Sigmoid colon (tissue), 7 donors: ENCODE results near the gene HILPDA. TPM values are rescaled to one million over a fixed set of nuclear protein-coding genes. Genes with fewer than 3 reads are reported as not detected.
A peak's percentile ranks its signal among the peaks of the same experiment; 100 is the strongest.

Experiments used
- DNase-seq: peaks from one replicate; pipeline ENCODE4 v3.0.0-alpha.2; 2019
- H3K27ac ChIP-seq, 4 donors: fragments of 200-600 bp; sonication (generic); one replicate each; pipeline ENCODE4 v1.5.1; 2016 to 2019; ENCODE audit warnings: mild to moderate bottlenecking in 1 of 4
- H3K27me3 ChIP-seq, 3 donors: fragments of 200-600 bp; sonication (generic); one replicate each; pipeline ENCODE4 v1.5.1; 2019; ENCODE audit warnings: mild to moderate bottlenecking in 1 of 3
- H3K36me3 ChIP-seq, 4 donors: fragments of 200-600 bp; sonication (generic); one replicate each; pipeline ENCODE4 v1.5.1; 2016 to 2019
- H3K4me1 ChIP-seq, 4 donors: fragments of 200-600 bp; sonication (generic); one replicate each; pipeline ENCODE4 v1.5.1; 2017 to 2019
- H3K4me3 ChIP-seq, 4 donors: fragments of 200-600 bp; sonication (generic); one replicate each; pipeline ENCODE4 v1.5.1; 2017 to 2019; ENCODE audit warnings: mild to moderate bottlenecking in 2 of 4, moderate library complexity in 1 of 4
- H3K9me3 ChIP-seq, 4 donors: fragments of 200-600 bp in 3 of 4; sonication (generic) in 3 of 4; one replicate each; pipeline versions ENCODE4 v1.5.1 to v1.6.1; 2013 to 2019
- CTCF ChIP-seq, 4 experiments: fragments of 450-650 bp in 3 of 4; fragments of 200-600 bp in 1 of 4; IDR thresholded peaks; one replicate each; pipeline ENCODE4 v1.5.1; 2016 to 2019; ENCODE audit warnings: antibody characterized with exemption in 4 of 4, mild to moderate bottlenecking in 3 of 4, moderate library complexity in 2 of 4
- EP300 ChIP-seq, 4 donors: sonication (generic); formaldehyde crosslinking; IDR thresholded peaks; one replicate each; pipeline ENCODE4 v1.6.1; 2017; ENCODE audit warnings: antibody characterized with exemption in 4 of 4
- POLR2A ChIP-seq, 2 donors: fragments of 450-650 bp; IDR thresholded peaks; one replicate each; pipeline ENCODE4 v1.6.1; 2016; ENCODE audit warnings: antibody characterized with exemption in 2 of 2, mild to moderate bottlenecking in 2 of 2, moderate library complexity in 2 of 2
- POLR2AphosphoS5 ChIP-seq, 4 donors: sonication (generic); formaldehyde crosslinking; IDR thresholded peaks; one replicate each; pipeline ENCODE4 v1.6.1; 2017; ENCODE audit warnings: antibody characterized with exemption in 4 of 4
- WGBS, 2 donors: extraction: QIAGEN DNeasy Blood & Tissue Kit; methylation state at CpG; one replicate each; pipeline ENCODE4 v1.1.7; 2013; 5-methylcytosine and 5-hydroxymethylcytosine counted together
- intact Hi-C: fragments of 100-400 bp; cut with DNase I; formaldehyde crosslinking; loops from one replicate; pipeline ENCODE4 v1.15.1; 2023
- polyA plus RNA-seq, 3 donors: library from polyadenylated mRNA; stranded (reverse); fragments of 200-250 nt; gene quantifications; one replicate each; pipeline ENCODE4 v1.2.3, GENCODE V29; 2013
- total RNA-seq, 4 donors: library from RNA; depleted of rRNA; stranded (reverse); fragments of >200 nt; gene quantifications; one replicate each; pipeline ENCODE4 v1.1.0, GENCODE V29; 2016
- donor health status: healthy with polysubstance abuse.
- donor health status: Bipolar disorder and iron deficiency.
- donor health status: healthy.

The HILPDA gene, protein sequence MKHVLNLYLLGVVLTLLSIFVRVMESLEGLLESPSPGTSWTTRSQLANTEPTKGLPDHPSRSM
- total RNA-seq, result 10 to 100 TPM; 10.2 to 12.8 (median 11.3) TPM
- 10 to 100 TPM in 1 of 3 donors, 1 to 10 TPM in 2; 3.6 to 12.7 (median 3.7) TPM for polyA plus RNA-seq

- DNase-seq, result peak; percentile 97
- peak within 1 kb of the TSS; percentile 87 to 94 (median 91) for H3K27ac ChIP-seq
- H3K4me1 ChIP-seq, result peaks cover 0 to 45% (median 39%) of the 10 kb centered on the region in 4 donors
- H3K27me3 ChIP-seq, result no peaks in the 10 kb centered on the region
- peak within 1 kb of the TSS; percentile 64 to 92 (median 83) for H3K4me3 ChIP-seq
- intact Hi-C loops, result loop anchor here (2.0 kb wide), 1 partner anchor 49 kb away; no protein-coding TSS in a partner anchor
- 0% methylated on average over 64 of the region's 64 CpGs for WGBS, 2 donors
- H3K36me3 ChIP-seq, result no peaks in the 10 kb centered on the region
- no peaks in the 10 kb centered on the region for H3K9me3 ChIP-seq
- peak; percentile 59 to 73 for TF ChIP-seq POLR2A (IDR thresholded peaks at IDR 0.05)
- peak in 3 of 4 donors; percentile 7 to 80 (median 13) for TF ChIP-seq EP300 (IDR thresholded peaks at IDR 0.05)
- TF ChIP-seq POLR2AphosphoS5 (IDR thresholded peaks at IDR 0.05), result peak; percentile 81 to 92 (median 91)
- no peak for TF ChIP-seq CTCF (IDR thresholded peaks at IDR 0.05)
Observed at GRCh38 chr7:128455543-128456254, at the start of gene HILPDA. Gene HILPDA, plus strand, starts transcription at chr7:128455878. Its CDS starts 1,391 bp downstream, at chr7:128457269.

DNA sequence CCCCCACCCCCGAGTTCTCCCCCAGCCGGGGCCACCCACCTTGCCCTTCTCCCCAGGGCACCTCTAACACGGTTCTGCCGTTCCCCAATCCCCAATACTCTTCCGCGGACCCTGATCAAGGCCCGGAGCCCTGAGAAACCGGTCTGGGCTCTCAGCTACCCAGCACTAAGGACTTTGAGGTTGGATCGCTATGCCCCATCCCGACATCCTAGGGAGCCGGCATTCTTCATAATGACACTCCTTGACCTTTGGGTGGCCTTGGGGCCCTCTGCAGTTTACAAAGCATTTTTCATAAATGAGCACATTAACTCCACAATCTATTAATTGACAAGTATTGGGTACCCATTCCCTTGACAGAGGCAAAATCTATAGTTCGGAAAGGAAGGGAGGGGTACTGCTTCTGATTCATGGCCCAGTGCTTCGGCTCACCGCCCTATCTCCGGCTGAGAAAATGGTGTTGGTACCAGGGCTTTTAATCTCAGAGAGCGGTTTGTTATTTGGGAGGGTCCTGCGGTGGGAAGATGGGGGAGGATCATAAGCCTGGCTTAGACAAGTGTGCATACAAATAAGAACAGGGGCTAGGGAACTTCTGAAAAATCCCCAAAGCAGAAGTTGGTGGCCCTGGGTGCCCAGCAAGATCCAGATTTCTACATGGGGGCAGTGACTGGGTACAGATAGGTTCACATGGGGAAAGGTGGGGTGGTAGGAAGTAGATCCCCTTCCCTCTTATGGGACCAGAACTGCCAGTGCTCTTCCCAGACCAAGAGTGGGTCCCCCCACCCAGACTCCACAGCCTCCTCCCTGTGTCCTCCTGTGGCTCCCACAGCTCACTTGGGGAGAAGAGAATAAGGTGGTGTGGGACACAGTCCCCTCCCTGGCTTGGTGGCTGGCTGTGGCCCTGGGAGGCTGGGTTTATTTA, 49.1 kb upstream of the HILPDA start:
- intact Hi-C loops, result loop anchor here (2.0 to 5.0 kb wide), 2 partner anchors 50 to 819 kb away; partner anchors contain the start of genes ARF5 and GCC1
- H3K9me3 ChIP-seq, result no peaks in the 10 kb centered on the region
- no peaks in the 10 kb centered on the region for H3K27me3 ChIP-seq
- H3K4me1 ChIP-seq, result peaks cover 0 to 56% (median 45%) of the 10 kb centered on the region in 4 donors
- no peak for DNase-seq
- TF ChIP-seq CTCF (IDR thresholded peaks at IDR 0.05) (no peak), EP300 (IDR thresholded peaks at IDR 0.05) (no peak), POLR2A (IDR thresholded peaks at IDR 0.05) (no peak), POLR2AphosphoS5 (IDR thresholded peaks at IDR 0.05) (no peak)
- peak overlapping the region in 3 of 4 donors; percentile 68 to 87 (median 82) for H3K4me3 ChIP-seq
- 35 to 50% methylated on average over 17 of the region's 17 CpGs for WGBS, 2 donors
- H3K36me3 ChIP-seq, result peaks cover 0 to 13% (median 0%) of the 10 kb centered on the region in 4 donors
- H3K27ac ChIP-seq, result peak overlapping the region; percentile 91 to 94 (median 94)

DNA sequence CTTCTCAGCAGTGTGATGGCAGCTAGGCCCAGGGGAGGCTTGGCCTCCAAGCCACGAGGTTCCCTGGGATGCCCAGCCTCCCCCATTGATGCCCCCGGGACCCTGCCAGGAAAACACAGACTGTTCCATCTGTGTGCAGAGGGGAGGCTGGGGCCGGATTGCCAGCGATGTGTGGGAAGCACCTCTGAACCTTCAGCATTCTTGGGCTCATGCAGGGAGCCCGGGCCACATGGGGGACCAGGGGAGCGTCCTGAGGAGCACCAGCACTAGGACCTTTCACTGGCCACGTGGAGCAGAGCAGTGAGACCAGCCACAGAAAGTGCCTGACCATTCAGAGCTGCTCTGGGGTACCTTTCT, 48.5 kb upstream of the HILPDA start:
- Histone ChIP-seq H3K4me1 (peaks cover 0 to 56% (median 45%) of the 10 kb centered on the region in 4 donors), H3K9me3 (no peaks in the 10 kb centered on the region), H3K27ac (peak overlapping the region; percentile 91 to 94 (median 94)), H3K36me3 (peaks cover 0 to 6% (median 0%) of the 10 kb centered on the region in 4 donors), H3K4me3 (no peak overlapping the region), H3K27me3 (no peaks in the 10 kb centered on the region)
- no peak for DNase-seq
- intact Hi-C loops, result loop anchor here (2.0 to 5.0 kb wide), 2 partner anchors 50 to 820 kb away; partner anchors contain the start of genes ARF5 and GCC1
- 81 to 84% methylated on average over 7 of the region's 7 CpGs for WGBS, 2 donors
- TF ChIP-seq POLR2A (IDR thresholded peaks at IDR 0.05), result no peak
- TF ChIP-seq EP300 (IDR thresholded peaks at IDR 0.05), result no peak
- TF ChIP-seq POLR2AphosphoS5 (IDR thresholded peaks at IDR 0.05), result no peak
- TF ChIP-seq CTCF (IDR thresholded peaks at IDR 0.05), result no peak
